GM18505 (cell line): ENCODE results near the gene TBXAS1.

ENCODE experiments used
- ATAC-seq: cut with Tn5 transposase; IDR thresholded peaks from one replicate; pipeline ENCODE4 v1.9.1; 2021; ENCODE audit not compliant: unreplicated experiment
- POLR2A ChIP-seq: IDR thresholded peaks from 4 replicates; pipeline ENCODE4 v1.6.1; 2011; ENCODE audit warnings: borderline replicate concordance; ENCODE audit not compliant: insufficient read depth, insufficient read length; ENCODE audit errors: extremely low read depth

Gene TBXAS1

DNA sequence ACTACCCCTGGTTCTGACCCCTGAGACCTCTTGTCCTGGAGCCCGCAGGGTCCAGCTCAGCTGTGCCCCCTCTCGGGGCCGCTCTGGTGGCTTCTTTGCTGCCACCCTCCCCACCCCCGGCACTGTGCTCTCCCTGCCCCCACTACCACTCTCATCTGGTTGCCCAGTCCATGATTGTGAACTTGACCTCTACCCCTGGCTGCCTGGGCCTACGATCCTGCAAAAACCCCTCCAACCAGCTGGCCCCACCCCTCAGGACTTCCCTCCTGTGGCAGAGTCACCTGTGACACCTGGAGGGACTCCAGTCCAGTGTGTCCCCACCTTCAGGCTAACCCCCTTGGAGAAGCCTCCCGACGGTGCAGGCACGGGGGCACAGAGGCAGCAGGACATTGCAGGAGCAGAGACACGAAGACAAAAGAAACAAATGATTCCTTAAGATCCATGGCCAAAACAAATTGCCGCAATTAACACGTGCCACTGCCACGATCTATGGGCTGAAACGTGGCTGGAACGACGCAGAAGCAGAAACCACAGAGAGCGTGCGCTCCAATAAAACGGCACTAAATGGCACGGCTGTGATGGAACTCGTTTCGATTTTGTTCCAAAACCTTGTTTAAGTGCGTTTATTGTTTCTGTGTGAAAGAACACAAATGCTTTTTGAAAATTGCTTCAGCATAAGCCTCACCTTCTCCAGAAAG, 161.7 kb downstream of the TBXAS1 start:
- no peak for ATAC-seq
- TF ChIP-seq POLR2A, result no peak

DNA sequence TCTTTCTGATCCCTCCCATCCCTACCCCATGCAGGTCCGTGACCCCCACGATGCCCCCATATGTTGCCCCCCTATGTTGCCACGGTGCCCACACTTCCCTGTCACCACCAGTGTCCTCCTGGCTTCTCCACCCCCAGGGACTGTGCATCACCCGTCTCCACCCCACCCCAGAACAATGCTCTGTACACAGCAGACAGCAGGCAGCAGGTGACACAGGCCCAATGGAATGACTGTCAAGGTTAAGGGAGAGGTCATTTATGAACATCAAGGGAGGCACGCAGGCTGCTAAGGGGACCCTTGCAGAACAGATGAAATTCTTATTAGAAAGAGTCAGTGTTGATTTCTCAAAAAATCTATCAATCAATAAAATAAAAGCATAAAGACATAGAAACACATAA, 162.2 kb downstream of the TBXAS1 start:
- TF ChIP-seq POLR2A, result no peak
- no peak for ATAC-seq

DNA sequence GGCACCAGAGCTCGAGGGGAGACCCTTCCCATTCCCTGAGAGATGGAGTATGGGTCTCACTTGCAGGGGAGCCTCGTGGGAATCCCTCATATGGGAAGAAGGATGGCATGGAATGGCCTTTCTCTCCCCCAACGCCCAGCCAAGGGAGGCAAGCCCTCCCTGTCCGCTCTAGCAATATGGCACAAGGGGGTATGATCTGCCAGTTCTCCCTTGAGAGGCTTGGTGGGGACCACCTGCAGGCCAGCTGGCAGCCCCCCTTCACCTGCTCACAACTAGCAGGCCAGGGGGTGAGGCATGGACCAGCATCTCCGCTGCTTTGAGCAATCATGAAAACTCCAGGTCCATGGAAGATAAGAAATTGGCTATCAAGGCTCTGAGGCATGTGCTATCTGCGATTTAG, 162.8 kb downstream of the TBXAS1 start:
- TF ChIP-seq POLR2A, result no peak
- no peak for ATAC-seq

DNA sequence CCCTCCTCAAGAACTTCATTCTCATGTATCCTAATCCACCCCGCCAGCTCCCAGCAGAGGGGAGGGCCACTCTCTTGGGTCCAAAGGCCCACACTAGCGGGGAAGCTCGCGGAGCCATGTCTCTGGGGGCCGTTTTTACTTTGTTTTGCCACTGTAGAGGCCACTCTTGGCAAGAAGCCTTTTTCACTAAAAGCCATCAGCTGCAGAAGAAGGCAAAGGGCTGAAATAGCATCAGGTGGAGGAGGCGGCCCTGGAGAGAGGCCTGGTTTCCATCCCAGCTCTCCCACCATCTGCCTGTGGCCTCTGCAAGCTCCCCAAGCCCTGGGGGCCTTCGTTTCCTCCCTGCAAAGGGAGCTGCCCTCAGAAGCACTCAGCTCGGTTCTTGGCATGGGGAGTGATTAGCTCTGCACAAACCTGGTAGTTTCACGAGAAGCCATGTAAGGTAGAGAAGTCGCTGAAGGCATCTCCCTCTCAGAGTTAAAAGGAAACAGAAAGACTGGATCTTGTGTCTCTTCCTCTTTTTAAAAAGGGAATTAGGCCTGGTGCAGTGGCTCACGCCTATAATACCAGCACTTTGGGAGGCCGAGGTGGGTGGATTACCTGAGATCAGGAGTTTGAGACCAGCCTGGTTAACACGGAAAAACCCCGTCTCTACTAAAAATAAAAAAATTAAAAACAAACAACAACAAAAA, 163.4 kb downstream of the TBXAS1 start:
- TF ChIP-seq POLR2A, result no peak
- no peak for ATAC-seq

DNA sequence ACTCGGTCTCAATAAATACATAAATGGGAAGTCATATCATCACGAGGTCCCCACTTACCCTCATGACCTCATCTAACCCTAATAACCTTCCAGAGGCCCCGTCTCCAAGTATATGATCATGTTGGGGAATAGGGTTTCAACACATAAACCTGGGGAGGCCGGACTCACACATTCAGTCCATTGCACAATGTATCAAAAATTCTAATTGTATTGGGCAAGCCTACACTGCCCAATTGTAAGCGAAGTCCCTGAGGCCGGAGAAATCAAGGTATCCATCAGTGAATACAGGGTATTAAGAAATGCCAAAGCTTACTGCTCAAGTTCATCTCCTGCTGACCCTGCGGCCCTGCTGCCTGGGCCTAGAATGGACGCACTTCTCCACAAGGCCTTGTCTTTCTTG, 164.1 kb downstream of the TBXAS1 start:
- TF ChIP-seq POLR2A, result no peak

DNA sequence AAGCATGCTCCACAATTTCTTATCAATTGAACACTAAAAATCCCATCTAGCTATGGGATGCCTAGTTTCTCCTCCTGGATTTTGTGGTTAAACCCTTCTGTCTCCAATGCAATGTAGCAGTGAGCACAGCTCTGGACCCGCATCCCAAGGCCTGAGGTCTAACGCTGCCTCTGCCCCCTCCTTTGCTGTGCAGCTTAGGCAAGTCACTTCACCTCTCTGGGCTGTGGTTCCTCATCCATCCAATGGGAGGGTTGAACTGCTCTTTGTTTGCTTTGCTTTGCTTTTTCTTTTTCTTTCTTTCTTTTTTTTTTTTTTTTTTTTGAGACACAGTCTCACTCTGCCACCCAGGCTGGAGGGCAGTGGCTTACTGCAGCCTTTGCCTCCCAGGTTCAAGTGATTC, 164.5 kb downstream of the TBXAS1 start:
- no peak for ATAC-seq
- no peak for TF ChIP-seq POLR2A

More for the DNA sequence above, 164.1 kb downstream of the TBXAS1 start:
- ATAC-seq, result no peak

DNA sequence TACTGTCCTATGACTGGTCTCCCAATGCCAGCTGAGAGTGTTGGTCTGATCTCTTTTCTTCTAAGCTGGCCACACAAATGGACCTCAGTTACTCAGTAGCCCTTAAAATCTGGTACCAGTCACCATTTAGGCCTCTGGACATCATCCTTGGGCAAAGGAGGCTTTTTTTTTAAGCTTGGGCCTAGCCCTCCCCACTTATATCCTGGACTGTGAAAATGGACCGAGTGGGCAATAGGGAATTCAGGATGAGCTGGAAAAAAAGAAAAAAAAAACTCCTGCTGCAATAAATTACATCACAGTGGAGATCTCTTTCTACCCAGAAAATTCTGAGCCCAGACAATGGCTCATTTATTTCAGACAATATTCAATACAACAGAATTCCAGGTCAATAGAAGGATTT, 165.3 kb downstream of the TBXAS1 start:
- ATAC-seq, result no peak
- TF ChIP-seq POLR2A, result no peak

DNA sequence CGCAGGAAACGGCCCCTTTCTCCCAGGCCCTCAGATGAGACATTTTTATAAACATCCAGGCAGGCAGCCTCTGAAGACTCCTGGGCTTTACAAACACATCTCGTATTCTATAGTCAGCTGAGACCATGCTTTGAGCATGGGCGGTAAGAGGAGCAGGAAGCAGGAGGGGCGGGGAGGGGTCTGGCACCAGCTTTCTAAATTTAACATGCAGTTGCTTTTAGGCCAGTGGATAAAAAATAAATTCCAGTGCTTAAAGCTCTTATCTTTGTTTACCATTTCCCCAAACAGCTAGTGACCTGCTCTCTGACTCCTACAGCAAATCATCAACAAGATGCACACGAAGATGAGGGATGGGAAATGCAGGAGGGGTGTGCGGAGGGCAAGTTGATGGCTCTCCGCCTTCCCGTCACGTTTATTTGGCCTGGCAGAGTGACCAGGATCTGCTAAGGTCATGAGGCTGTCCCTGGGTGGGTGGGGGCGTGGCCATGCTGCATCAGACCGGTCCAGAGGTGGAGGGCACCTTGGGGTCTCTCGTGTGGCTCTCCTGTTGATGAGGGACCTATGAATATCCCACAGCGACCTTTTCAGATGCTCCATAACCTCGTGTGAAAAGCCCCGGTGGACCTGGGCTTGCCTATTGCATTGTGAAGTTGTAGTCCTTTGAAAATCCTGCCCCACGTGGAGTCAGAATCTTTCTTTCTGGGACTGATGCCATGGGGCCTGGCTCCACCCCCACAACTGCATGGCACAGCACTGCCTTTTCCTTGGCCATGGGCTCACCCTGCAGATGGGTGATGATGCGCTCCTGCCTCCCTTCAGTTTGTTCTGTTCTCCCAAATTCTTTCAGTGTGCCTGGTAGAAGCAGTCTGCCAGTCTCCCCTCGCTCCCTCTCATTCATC, 166.2 kb downstream of the TBXAS1 start:
- no peak for TF ChIP-seq POLR2A
- ATAC-seq, result no peak

DNA sequence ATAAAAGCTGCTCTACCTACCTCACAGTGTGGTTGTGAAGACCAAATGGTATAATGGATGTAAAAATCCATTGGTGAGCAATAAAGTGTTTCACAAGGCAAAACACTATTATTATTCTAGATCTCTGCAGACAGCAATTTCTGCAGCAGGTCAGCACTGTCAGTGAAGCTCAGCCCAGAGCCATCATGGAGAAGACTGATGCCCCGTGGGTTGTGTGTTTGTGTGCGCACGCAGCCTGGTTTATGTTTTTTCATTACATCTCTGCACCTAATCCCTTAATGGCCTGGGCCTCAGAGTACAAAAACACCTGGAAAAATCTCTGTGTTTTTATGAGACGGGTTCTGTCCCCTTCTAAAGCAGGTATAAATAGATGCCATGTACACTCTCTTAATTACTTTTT, 169.5 kb downstream of the TBXAS1 start:
- no peak for TF ChIP-seq POLR2A
- ATAC-seq, result no peak

DNA sequence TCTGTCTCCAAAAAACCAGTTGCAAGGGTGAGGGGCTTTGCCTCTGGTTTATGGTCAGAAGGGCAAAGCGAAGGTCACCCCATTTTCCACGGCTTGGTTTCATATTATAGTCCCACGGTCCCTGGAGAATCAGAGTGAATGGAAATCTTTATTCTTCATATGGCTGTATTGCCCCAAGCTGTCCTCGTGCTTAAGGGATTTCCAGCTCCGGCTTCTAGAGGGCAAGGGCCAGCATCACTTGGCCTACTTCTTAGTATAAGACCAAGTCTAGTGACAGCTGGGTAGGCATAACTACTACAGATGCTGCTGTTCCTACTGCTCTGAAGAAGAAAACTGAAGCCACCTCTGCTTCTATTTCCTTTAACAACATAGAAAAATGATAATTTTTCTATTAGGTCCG, 170.5 kb downstream of the TBXAS1 start:
- TF ChIP-seq POLR2A, result no peak
- no peak for ATAC-seq

DNA sequence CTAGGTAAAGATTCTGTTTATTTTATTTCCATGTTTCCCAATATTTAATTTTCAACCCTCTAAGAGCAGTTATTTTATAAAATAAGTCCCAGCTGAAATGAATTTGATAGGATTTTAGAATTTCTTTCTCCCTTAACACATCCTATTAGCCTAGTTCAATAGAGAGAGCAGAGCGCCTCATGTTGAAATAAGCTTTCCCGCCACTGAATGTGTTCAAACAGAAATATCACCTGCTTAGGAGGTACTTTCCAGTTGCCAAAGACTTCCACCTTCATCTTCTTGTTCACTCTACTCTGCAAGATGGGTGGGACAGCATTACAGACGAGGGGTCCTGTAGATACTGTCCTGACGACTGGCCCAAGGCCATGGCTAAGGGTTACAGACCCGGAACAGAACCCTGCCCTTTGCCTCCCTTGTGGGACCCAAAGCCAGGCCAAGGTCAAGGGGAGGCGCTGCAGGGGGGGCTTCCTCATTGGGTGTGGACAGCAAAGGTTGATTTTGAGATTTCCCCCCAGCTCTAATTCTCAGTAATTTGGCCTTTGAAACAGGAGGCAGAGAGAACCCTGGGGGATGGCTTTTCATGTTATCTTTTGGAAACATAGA, 171.7 kb downstream of the TBXAS1 start:
- no peak for TF ChIP-seq POLR2A
- ATAC-seq, result no peak

DNA sequence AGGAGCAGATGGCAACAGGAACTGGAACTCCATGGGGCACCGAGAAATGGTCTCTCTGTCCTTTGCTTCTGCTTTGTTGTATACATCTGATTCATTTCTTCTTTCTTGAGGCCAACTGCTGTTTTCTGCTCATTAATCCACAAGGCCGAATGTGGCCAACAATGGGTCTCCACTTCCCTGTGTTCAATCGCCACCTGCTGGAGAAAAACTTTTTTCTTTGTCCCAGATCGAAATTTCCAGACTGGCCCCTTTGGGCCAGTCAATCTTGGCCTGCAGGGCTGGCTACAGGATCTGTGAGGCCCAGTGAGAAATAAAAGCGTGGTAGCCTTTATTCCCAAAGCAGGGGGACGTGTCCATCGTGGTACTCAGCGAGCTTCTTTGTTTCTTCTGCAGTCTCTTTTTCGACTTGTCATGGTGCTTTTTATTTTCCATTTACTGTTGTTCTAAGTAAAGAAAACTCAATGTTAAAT, 174.9 kb downstream of the TBXAS1 start:
- TF ChIP-seq POLR2A, result no peak
- ATAC-seq, result no peak

DNA sequence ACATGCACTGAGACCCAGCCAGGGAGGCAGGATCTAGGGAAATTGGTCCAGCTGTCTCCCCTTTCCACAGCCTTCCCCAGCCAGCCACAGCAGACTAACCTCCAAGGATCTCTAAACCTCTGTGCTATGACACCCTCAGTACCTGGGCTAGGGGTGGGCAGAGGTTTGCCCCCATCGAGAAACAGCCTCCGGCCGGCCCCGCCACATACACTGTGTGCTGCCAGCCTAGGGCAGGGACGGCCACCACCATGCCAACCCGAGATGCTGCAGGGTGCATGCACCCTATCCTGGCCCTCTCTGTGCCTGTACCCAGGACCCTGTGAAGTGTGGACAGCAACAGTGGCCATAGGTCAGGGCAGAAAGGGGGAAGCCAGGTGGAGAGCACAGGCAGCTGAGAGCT, 175.6 kb downstream of the TBXAS1 start:
- no peak for ATAC-seq
- TF ChIP-seq POLR2A, result no peak
